DND-41 (cell line): ENCODE measurements around the gene BRINP2.

Experiments used
- EZH2 ChIP-seq: IDR thresholded peaks from 3 replicates; pipeline ENCODE4 v1.6.1; 2012; ENCODE audit warnings: borderline replicate concordance, low read depth, mild to moderate bottlenecking, moderate library complexity, low read length, inconsistent platforms; ENCODE audit not compliant: severe bottlenecking
- TF ChIP-seq, protein P1 (sequence below): IDR thresholded peaks from 2 replicates; pipeline ENCODE4 v1.5.1; 2012; ENCODE audit warnings: borderline replicate concordance, low read length, moderate library complexity, mild to moderate bottlenecking; ENCODE audit not compliant: poor library complexity, severe bottlenecking; ENCODE audit errors: extremely low read depth

DNA sequence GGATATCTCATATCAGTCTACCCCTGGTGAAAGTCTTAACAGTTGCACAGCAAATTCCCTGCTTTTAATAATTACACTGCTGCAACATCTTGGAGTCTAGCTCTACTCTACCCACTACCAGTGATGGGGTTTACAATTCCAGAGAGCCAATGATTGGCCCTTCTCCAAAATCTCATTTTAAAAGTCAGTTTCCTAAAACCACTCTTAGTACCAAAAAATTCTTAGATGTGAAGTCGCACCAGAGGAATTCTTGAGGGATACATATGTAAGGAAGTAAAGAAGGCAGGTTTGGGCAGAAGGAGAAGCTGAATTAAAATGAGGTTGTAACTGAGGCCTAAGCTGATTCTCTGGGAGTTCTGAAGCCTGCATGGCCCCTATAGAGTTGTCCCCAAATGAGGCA is 129.7 kb downstream of the BRINP2 start:
- TF ChIP-seq, protein P1, sequence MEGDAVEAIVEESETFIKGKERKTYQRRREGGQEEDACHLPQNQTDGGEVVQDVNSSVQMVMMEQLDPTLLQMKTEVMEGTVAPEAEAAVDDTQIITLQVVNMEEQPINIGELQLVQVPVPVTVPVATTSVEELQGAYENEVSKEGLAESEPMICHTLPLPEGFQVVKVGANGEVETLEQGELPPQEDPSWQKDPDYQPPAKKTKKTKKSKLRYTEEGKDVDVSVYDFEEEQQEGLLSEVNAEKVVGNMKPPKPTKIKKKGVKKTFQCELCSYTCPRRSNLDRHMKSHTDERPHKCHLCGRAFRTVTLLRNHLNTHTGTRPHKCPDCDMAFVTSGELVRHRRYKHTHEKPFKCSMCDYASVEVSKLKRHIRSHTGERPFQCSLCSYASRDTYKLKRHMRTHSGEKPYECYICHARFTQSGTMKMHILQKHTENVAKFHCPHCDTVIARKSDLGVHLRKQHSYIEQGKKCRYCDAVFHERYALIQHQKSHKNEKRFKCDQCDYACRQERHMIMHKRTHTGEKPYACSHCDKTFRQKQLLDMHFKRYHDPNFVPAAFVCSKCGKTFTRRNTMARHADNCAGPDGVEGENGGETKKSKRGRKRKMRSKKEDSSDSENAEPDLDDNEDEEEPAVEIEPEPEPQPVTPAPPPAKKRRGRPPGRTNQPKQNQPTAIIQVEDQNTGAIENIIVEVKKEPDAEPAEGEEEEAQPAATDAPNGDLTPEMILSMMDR: no peak
- TF ChIP-seq EZH2: no peak
